ENCODE measurements around the gene HSD17B12. TPM values are rescaled to one million over a fixed set of nuclear protein-coding genes. Genes with fewer than 3 reads are reported as not detected.

The HSD17B12 gene
- polyA plus RNA-seq, 3 donors, result 13.3 to 35.5 (median 30.4) TPM

DNA sequence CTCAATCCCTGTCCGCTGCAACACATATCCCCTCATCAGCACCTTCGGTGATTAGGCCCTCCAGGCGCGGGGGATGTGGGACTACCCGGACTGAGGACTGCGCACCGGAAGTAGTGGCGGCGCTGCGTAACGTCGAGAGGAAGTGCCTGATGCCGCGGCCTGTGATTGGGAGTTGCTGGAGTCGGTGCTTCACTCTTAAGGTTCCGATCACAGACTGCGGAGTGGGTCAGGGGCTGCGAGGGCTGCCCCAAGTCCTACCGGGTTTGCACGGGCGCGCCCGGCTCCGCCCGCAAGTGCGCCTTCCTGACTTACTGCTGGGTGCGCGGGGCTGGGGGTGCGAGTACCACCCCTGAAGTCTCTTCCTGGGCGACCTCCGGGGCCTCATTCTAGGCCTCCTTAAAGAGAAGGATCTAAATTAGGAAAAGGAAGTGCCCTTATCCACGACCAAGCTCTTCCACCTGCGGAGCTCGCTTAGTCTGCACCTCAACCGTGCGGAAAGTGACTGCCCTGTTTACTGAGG lies 200.2 kb downstream of the HSD17B12 start, which contains the start of gene ALKBH3:
TSS of gene ALKBH3 (plus strand) at position 192 of the 520 bp plus-strand sequence. CDS start 1,822 bp downstream, outside the sequence.
- H3K4me1 ChIP-seq (ENCODE audit: control insufficient read depth in 1 of 2, insufficient read depth in 2 of 2, low read length in 2 of 2), result peaks cover 14 to 19% of the 10 kb centered on the region in 2 donors
- H2AFZ ChIP-seq (ENCODE audit: insufficient read depth, low read depth, low read length, poor library complexity, severe bottlenecking), result peak within 1 kb of the TSS; percentile 99
- peaks cover 4% of the 10 kb centered on the region for H3K79me2 ChIP-seq (ENCODE audit: insufficient read depth, low read length)
- peaks cover 15 to 28% (median 21%) of the 10 kb centered on the region in 3 donors for H3K27me3 Mint-ChIP-seq (ENCODE audit: low read depth in 3 of 3)
- peak within 1 kb of the TSS; percentile 24 to 83 for H3K27ac ChIP-seq (ENCODE audit: low read depth in 1 of 2, low read length in 2 of 2)
- H4K20me1 ChIP-seq (ENCODE audit: insufficient read depth, low read length), result no peaks in the 10 kb centered on the region
- H3K36me3 Mint-ChIP-seq, result peaks cover 25 to 32% of the 10 kb centered on the region in 2 donors
- H3K4me1 Mint-ChIP-seq, result peaks cover 17% of the 10 kb centered on the region
- H3K4me2 ChIP-seq (replicated peaks; ENCODE audit: extremely low read depth, low read length, poor library complexity, severe bottlenecking), result peak within 1 kb of the TSS; percentile 84
- peak within 1 kb of the TSS; percentile 80 to 91 (median 85) for H3K4me3 ChIP-seq (replicated peaks in 1 of 3; ENCODE audit: low read depth in 2 of 3, low read length in 3 of 3)
- H3K9me3 Mint-ChIP-seq, result peaks cover 5 to 23% (median 13%) of the 10 kb centered on the region in 7 donors
- H3K9me3 ChIP-seq (replicated peaks in 1 of 2; ENCODE audit: control insufficient read depth in 1 of 2, insufficient read depth in 1 of 2, low read length in 2 of 2), result no peaks in the 10 kb centered on the region
- peaks cover 15 to 23% of the 10 kb centered on the region in 2 donors for H3K27me3 ChIP-seq (ENCODE audit: control insufficient read depth in 2 of 2, insufficient read depth in 2 of 2, low read length in 2 of 2)
- peak; percentile 90 to 93 (median 90) for DNase-seq
- peaks cover 18 to 35% of the 10 kb centered on the region in 2 donors for H3K36me3 ChIP-seq (replicated peaks in 1 of 2; ENCODE audit: control insufficient read depth in 1 of 2, insufficient read depth in 2 of 2, low read length in 2 of 2)
- no peak for TF ChIP-seq CTCF (IDR thresholded peaks at IDR 0.05)
- peak within 1 kb of the TSS; percentile 47 to 94 (median 89) for H3K27ac Mint-ChIP-seq
- 0% methylated on average over 22 of the region's 36 CpGs for WGBS (ENCODE audit: insufficient coverage)
- intact Hi-C loops (cut with micrococcal nuclease), result no loop called here
- H3K9ac ChIP-seq (ENCODE audit: insufficient read depth, low read length, poor library complexity, severe bottlenecking), result peak within 1 kb of the TSS; percentile 71
- H3K4me3 Mint-ChIP-seq, result peak within 1 kb of the TSS; percentile 90 to 95

- Histone ChIP-seq H3K4me2 (replicated peaks; ENCODE audit: extremely low read depth, low read length, poor library complexity, severe bottlenecking) (no peak overlapping the region), H2AFZ (ENCODE audit: insufficient read depth, low read depth, low read length, poor library complexity, severe bottlenecking) (no peak overlapping the region), H3K9me3 (replicated peaks in 1 of 2; ENCODE audit: control insufficient read depth in 1 of 2, insufficient read depth in 1 of 2, low read length in 2 of 2) (no peaks in the 10 kb centered on the region), H3K4me3 (replicated peaks in 1 of 3; ENCODE audit: low read depth in 2 of 3, low read length in 3 of 3) (no peak overlapping the region), H4K20me1 (ENCODE audit: insufficient read depth, low read length) (no peaks in the 10 kb centered on the region), H3K27me3 (ENCODE audit: control insufficient read depth in 2 of 2, insufficient read depth in 2 of 2, low read length in 2 of 2) (no peaks in the 10 kb centered on the region), H3K9ac (ENCODE audit: insufficient read depth, low read length, poor library complexity, severe bottlenecking) (no peak overlapping the region), H3K79me2 (ENCODE audit: insufficient read depth, low read length) (no peaks in the 10 kb centered on the region), H3K4me1 (ENCODE audit: control insufficient read depth in 1 of 2, insufficient read depth in 2 of 2, low read length in 2 of 2) (no peaks in the 10 kb centered on the region), H3K36me3 (replicated peaks in 1 of 2; ENCODE audit: control insufficient read depth in 1 of 2, insufficient read depth in 2 of 2, low read length in 2 of 2) (peaks cover 70 to 98% of the 10 kb centered on the region in 2 donors), H3K27ac (ENCODE audit: low read depth in 1 of 2, low read length in 2 of 2) (no peak overlapping the region)
- no peak for DNase-seq
- Mint-ChIP-seq H3K4me1 (no peaks in the 10 kb centered on the region), H3K27ac (no peak overlapping the region), H3K4me3 (no peak overlapping the region), H3K9me3 (no peaks in the 10 kb centered on the region), H3K27me3 (ENCODE audit: low read depth in 3 of 3) (no peaks in the 10 kb centered on the region), H3K36me3 (peaks cover 72 to 89% of the 10 kb centered on the region in 2 donors)
- TF ChIP-seq CTCF (IDR thresholded peaks at IDR 0.05), result no peak
- 61% methylated on average over 2 of the region's 3 CpGs for WGBS (ENCODE audit: insufficient coverage)
- intact Hi-C loops (cut with micrococcal nuclease), result loop anchor here in 1 of 2 donors (5.0 kb wide), 1 partner anchor 49 kb away; the partner anchor contains the start of gene C11orf96
Measured at GRCh38 chr11:43892851-43893250, 212.3 kb downstream of the HSD17B12 start.
